Fibroblast of skin of scalp (primary cell): ENCODE data around the gene UBE2S.

Experiments used
- DNase-seq: peaks from one replicate; pipeline ENCODE4 v3.0.0-alpha.2; 2013

Gene UBE2S

GRCh38 chr19:55383279-55384130 is 24.1 kb downstream of the UBE2S start:
- DNase-seq: peak; percentile 64

- no peak for DNase-seq
Observed at GRCh38 chr19:55382522-55383054, 25.0 kb downstream of the UBE2S start.

- DNase-seq: no peak
Observed at GRCh38 chr19:55382013-55382412, 25.6 kb downstream of the UBE2S start.

GRCh38 chr19:55379174-55379573 is 28.4 kb downstream of the UBE2S start:
- no peak for DNase-seq

- no peak for DNase-seq
Observed at GRCh38 chr19:55377356-55378131, 30.0 kb downstream of the UBE2S start.

- DNase-seq: no peak
Observed at GRCh38 chr19:55376241-55376933, 31.2 kb downstream of the UBE2S start, which contains the start of gene TMEM190. TSS of gene TMEM190 (plus strand) at chr19:55376826. CDS start at chr19:55376854, 28 bp downstream.

GRCh38 chr19:55373993-55374757 is 33.4 kb downstream of the UBE2S start:
- peak; percentile 35 for DNase-seq

GRCh38 chr19:55373306-55373992 is 34.1 kb downstream of the UBE2S start:
- DNase-seq: no peak

GRCh38 chr19:55372316-55373081 is 35.1 kb downstream of the UBE2S start:
- DNase-seq: peak; percentile 77

- peak; percentile 81 for DNase-seq
Observed at GRCh38 chr19:55370305-55370988, 37.1 kb downstream of the UBE2S start, which contains the start of gene IL11. TSS of gene IL11 (minus strand) at chr19:55370463. CDS start at chr19:55370310, 153 bp downstream.

GRCh38 chr19:55369653-55370304 is 37.8 kb downstream of the UBE2S start:
- peak; percentile 85 for DNase-seq

GRCh38 chr19:55368701-55369563 is 38.7 kb downstream of the UBE2S start:
- peak; percentile 77 for DNase-seq

- DNase-seq: no peak
Observed at GRCh38 chr19:55368106-55368505, 39.5 kb downstream of the UBE2S start.

GRCh38 chr19:55366790-55367189 is 40.8 kb downstream of the UBE2S start:
- DNase-seq: no peak

GRCh38 chr19:55365964-55366363 is 41.6 kb downstream of the UBE2S start:
- no peak for DNase-seq

- DNase-seq: no peak
Observed at GRCh38 chr19:55365245-55365644, 42.3 kb downstream of the UBE2S start.

GRCh38 chr19:55362990-55363716 is 44.4 kb downstream of the UBE2S start, which contains the start of gene GARIN5B:
TSS of gene GARIN5B (minus strand) at chr19:55363260. CDS start at chr19:55363066, 194 bp downstream.
- no peak for DNase-seq
